ENCODE results near the gene WNT5B. TPM values are rescaled to one million over a fixed set of nuclear protein-coding genes. Genes with fewer than 3 reads are reported as not detected.

Gene WNT5B
- total RNA-seq, 2 experiments from 2014 or later, result not detected

GRCh38 chr12:1632702-1633101 lies 3.7 kb downstream of the WNT5B start:
- Mint-ChIP-seq H3K9me3 (no peaks in the 10 kb centered on the region), H3K27me3 (peaks cover 54% of the 10 kb centered on the region), H3K4me3 (no peak overlapping the region), H3K4me1 (ENCODE audit: low read depth) (peaks cover 14% of the 10 kb centered on the region), H3K36me3 (ENCODE audit: low read depth) (no peaks in the 10 kb centered on the region), H3K27ac (no peak overlapping the region)
- ATAC-seq, result no peak
- intact Hi-C loops (cut with micrococcal nuclease), result loop anchor here (5.0 kb wide), 1 partner anchor 305 kb away; no protein-coding TSS in a partner anchor
- TF ChIP-seq CTCF (IDR thresholded peaks at IDR 0.05), result no peak
- no peak for DNase-seq
- ChIA-PET POLR2A (no interaction called here), CTCF (interaction anchor here (1.1 to 9.0 kb wide), 4 partner anchors 21 to 307 kb away, joined by 3 to 135 read pairs (median 8); no protein-coding TSS in a partner anchor)

DNA sequence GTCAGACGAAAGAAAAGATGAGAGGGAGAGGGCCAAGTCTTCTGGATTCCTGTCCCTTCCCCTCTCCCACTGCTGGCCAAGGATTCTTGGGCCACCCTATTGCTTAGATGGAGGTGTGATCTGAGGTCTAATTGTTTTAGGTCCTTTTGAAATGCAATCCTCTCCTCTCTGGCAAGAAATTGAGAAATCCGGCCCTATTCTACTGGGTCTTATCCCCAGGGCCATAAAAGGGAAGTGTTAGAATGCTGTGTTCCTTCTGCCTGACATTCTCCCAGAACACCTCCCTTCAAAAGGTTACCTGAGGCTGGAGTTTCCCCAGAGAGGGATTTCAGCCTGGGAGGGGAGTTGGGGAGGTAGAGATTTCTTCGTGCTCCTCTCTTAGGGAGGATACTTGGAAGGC lies 4.4 kb downstream of the WNT5B start:
- CTCF ChIA-PET, result interaction anchor here (1.2 to 9.0 kb wide), 12 partner anchors 11 to 306 kb away, joined by 3 to 135 read pairs (median 13); no protein-coding TSS in a partner anchor
- TF ChIP-seq CTCF (IDR thresholded peaks at IDR 0.05), result no peak
- H3K27me3 Mint-ChIP-seq, result peaks cover 52% of the 10 kb centered on the region
- DNase-seq, result no peak
- POLR2A ChIA-PET, result no interaction called here
- no peaks in the 10 kb centered on the region for H3K9me3 Mint-ChIP-seq
- no peak overlapping the region for H3K27ac Mint-ChIP-seq
- no peak for ATAC-seq
- H3K4me1 Mint-ChIP-seq (ENCODE audit: low read depth), result peaks cover 14% of the 10 kb centered on the region
- no peaks in the 10 kb centered on the region for H3K36me3 Mint-ChIP-seq (ENCODE audit: low read depth)
- intact Hi-C loops (cut with micrococcal nuclease), result loop anchor here (5.0 kb wide), 1 partner anchor 304 kb away; no protein-coding TSS in a partner anchor
- no peak overlapping the region for H3K4me3 Mint-ChIP-seq

DNA sequence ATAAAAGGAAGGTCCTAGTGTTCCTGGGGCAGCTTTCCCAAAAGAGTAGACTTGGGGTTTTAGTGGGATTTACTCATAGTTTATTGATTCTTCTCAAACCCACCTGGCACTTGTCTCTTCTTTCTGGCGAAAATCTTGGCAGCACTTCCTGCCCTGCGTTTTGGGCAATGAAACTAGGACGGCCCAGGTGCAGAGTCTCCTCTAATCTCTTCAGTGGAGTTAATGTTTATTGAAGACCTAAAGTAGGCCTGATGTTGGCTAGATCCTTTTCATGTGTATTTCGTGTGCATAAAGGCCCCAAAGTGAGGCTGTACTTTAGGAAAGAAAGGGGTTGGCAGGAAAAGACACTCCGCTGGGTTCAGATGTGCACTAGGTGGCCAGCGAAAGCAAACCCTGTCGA lies 5.1 kb downstream of the WNT5B start:
- TF ChIP-seq CTCF (IDR thresholded peaks at IDR 0.05), result no peak
- POLR2A ChIA-PET, result interaction anchor here (0.9 kb wide), 1 partner anchor 157 kb away, joined by 3 read pairs; no protein-coding TSS in a partner anchor
- no peak for DNase-seq
- intact Hi-C loops (cut with micrococcal nuclease), result loop anchor here (5.0 kb wide), 1 partner anchor 303 kb away; no protein-coding TSS in a partner anchor
- Mint-ChIP-seq H3K9me3 (no peaks in the 10 kb centered on the region), H3K4me3 (no peak overlapping the region), H3K27me3 (peaks cover 48% of the 10 kb centered on the region), H3K27ac (no peak overlapping the region), H3K36me3 (ENCODE audit: low read depth) (no peaks in the 10 kb centered on the region), H3K4me1 (ENCODE audit: low read depth) (peaks cover 13% of the 10 kb centered on the region)
- ATAC-seq, result no peak
- CTCF ChIA-PET, result interaction anchor here (0.9 to 9.0 kb wide), 30 partner anchors 9 to 516 kb away, joined by 3 to 135 read pairs (median 5); partner anchors contain the start of gene CACNA2D4

DNA sequence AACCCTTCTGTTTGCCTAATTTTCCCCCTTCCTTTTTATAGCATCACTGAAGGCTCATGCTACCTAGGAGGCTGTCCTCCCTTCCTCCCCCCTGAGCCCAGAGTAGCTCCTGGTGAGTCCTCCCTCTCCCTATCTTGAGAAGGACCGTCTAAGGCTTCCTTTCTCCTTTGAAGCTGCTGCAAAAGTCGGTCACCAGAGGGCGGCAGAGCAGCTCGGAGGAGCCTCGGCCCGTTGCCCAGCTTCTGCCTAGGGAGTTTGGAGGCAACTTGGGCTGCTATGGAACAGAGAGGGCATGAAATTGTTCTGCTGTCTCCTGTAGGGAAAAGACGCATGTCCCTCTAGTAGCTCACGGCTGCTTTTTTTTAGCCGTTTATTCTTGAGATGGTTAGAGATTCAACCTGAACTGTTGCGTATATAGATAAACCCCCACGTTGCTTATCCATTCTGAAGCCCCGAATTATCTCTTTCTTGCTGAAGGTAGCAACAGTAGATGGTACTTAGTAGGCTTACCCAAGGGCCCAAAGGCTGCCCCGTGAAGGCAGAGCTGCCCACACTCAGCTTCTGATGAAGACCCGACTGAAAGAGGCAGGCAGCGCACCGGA lies 5.7 kb downstream of the WNT5B start:
- Mint-ChIP-seq H3K9me3 (no peaks in the 10 kb centered on the region), H3K27me3 (peaks cover 43% of the 10 kb centered on the region), H3K27ac (no peak overlapping the region), H3K4me1 (ENCODE audit: low read depth) (peaks cover 10% of the 10 kb centered on the region), H3K4me3 (no peak overlapping the region), H3K36me3 (ENCODE audit: low read depth) (no peaks in the 10 kb centered on the region)
- DNase-seq (peak; percentile 72), ATAC-seq (peak; percentile 75)
- peak; percentile 81 for TF ChIP-seq CTCF (IDR thresholded peaks at IDR 0.05)
- ChIA-PET POLR2A (interaction anchor here (0.9 kb wide), 1 partner anchor 156 kb away, joined by 3 read pairs; no protein-coding TSS in a partner anchor), CTCF (interaction anchor here (0.9 to 9.0 kb wide), 34 partner anchors 9 to 517 kb away, joined by 3 to 135 read pairs (median 5); partner anchors contain the start of gene CACNA2D4)
- intact Hi-C loops (cut with micrococcal nuclease), result loop anchor here (5.0 kb wide), 1 partner anchor 303 kb away; no protein-coding TSS in a partner anchor

Data from activated CD8-positive, alpha-beta T cell treated with anti-CD3 and anti-CD28 coated beads for 36 hours (primary cell).